Fibroblast of villous mesenchyme (primary cell): Measurements from ENCODE around the gene CTNNA2. TPM values are rescaled to one million over a fixed set of nuclear protein-coding genes. Genes with fewer than 3 reads are reported as not detected.
A peak's percentile ranks its signal among the peaks of the same experiment; 100 is the strongest.

Source experiments
- DNase-seq: peaks from one replicate; pipeline ENCODE4 v3.0.0-alpha.2; 2010; ENCODE audit warnings: low read depth
- H3K4me3 ChIP-seq: 2 replicates; pipeline ENCODE4 v1.5.1; 2011; ENCODE audit warnings: low read depth, mild to moderate bottlenecking, low read length
- CTCF ChIP-seq: IDR thresholded peaks from 2 replicates; pipeline ENCODE4 v1.5.1; 2012; ENCODE audit warnings: low read depth, mild to moderate bottlenecking, low read length; ENCODE audit not compliant: insufficient read depth
- total RNA-seq: library from RNA; depleted of rRNA; stranded (reverse); fragments of >200 nt; gene quantifications from 2 replicates; pipeline ENCODE4 v1.2.3, GENCODE V29; 2012

CTNNA2 gene
- total RNA-seq, 1 donor, result not detected

GRCh38 chr2:79980816-79981215 is 468.0 kb downstream of the CTNNA2 start:
- no peak overlapping the region for H3K4me3 ChIP-seq
- no peak for TF ChIP-seq CTCF

GRCh38 chr2:79981316-79981715 is 468.5 kb downstream of the CTNNA2 start:
- H3K4me3 ChIP-seq, result no peak overlapping the region
- no peak for TF ChIP-seq CTCF
- DNase-seq, result no peak

More at GRCh38 chr2:79980816-79981215, 468.0 kb downstream of the CTNNA2 start:
- DNase-seq, result no peak

- TF ChIP-seq CTCF, result peak; percentile 50
- H3K4me3 ChIP-seq, result no peak overlapping the region
- DNase-seq, result no peak
These were observed 469.6 kb downstream of the CTNNA2 start for GRCh38 chr2:79982445-79982844.

GRCh38 chr2:79984476-79984875 is 471.6 kb downstream of the CTNNA2 start:
- no peak overlapping the region for H3K4me3 ChIP-seq

GRCh38 chr2:79985145-79985544 is 472.3 kb downstream of the CTNNA2 start:
- TF ChIP-seq CTCF, result no peak
- no peak for DNase-seq
- no peak overlapping the region for H3K4me3 ChIP-seq

More at GRCh38 chr2:79984476-79984875, 471.6 kb downstream of the CTNNA2 start:
- TF ChIP-seq CTCF, result no peak
- DNase-seq, result no peak

GRCh38 chr2:79985571-79985970 is 472.7 kb downstream of the CTNNA2 start:
- TF ChIP-seq CTCF, result no peak
- no peak overlapping the region for H3K4me3 ChIP-seq
- DNase-seq, result no peak

- no peak for TF ChIP-seq CTCF
- no peak overlapping the region for H3K4me3 ChIP-seq
- DNase-seq, result peak; percentile 46
These were observed 480.3 kb downstream of the CTNNA2 start for GRCh38 chr2:79993144-79993543.
